Measurements from ENCODE around the gene NEURL1.

The NEURL1 gene

GRCh38 chr10:103564116-103564501 is 70.6 kb downstream of the NEURL1 start:
- no peak for TF ChIP-seq CTCF (IDR thresholded peaks at IDR 0.05; ENCODE audit: low read depth, low read length)
- H3K4me3 ChIP-seq (ENCODE audit: low read depth, low read length) = no peak overlapping the region

GRCh38 chr10:103564776-103565520 is 71.4 kb downstream of the NEURL1 start:
- TF ChIP-seq CTCF (IDR thresholded peaks at IDR 0.05; ENCODE audit: low read depth, low read length) = peak; percentile 76
- H3K4me3 ChIP-seq (ENCODE audit: low read depth, low read length) = no peak overlapping the region

- H3K4me3 ChIP-seq (ENCODE audit: low read depth, low read length) = no peak overlapping the region
- no peak for TF ChIP-seq CTCF (IDR thresholded peaks at IDR 0.05; ENCODE audit: low read depth, low read length)
Measured at GRCh38 chr10:103566536-103566935, 73.0 kb downstream of the NEURL1 start.

- H3K4me3 ChIP-seq (ENCODE audit: low read depth, low read length) = no peak overlapping the region
- no peak for TF ChIP-seq CTCF (IDR thresholded peaks at IDR 0.05; ENCODE audit: low read depth, low read length)
Measured at GRCh38 chr10:103568505-103568904, 75.0 kb downstream of the NEURL1 start.

GRCh38 chr10:103569896-103570295 is 76.4 kb downstream of the NEURL1 start:
- TF ChIP-seq CTCF (IDR thresholded peaks at IDR 0.05; ENCODE audit: low read depth, low read length) = no peak

GRCh38 chr10:103570844-103571655 is 77.5 kb downstream of the NEURL1 start:
- H3K4me3 ChIP-seq (ENCODE audit: low read depth, low read length) = no peak overlapping the region
- TF ChIP-seq CTCF (IDR thresholded peaks at IDR 0.05; ENCODE audit: low read depth, low read length) = no peak

More at GRCh38 chr10:103569896-103570295, 76.4 kb downstream of the NEURL1 start:
- H3K4me3 ChIP-seq (ENCODE audit: low read depth, low read length) = no peak overlapping the region

- TF ChIP-seq CTCF (IDR thresholded peaks at IDR 0.05; ENCODE audit: low read depth, low read length) = no peak
- H3K4me3 ChIP-seq (ENCODE audit: low read depth, low read length) = no peak overlapping the region
Measured at GRCh38 chr10:103571656-103571975, 78.1 kb downstream of the NEURL1 start.

Data from WI38 (cell line).